Left renal cortex interstitium (tissue), 4 donors: ENCODE measurements around the gene DUSP8. TPM values are rescaled to one million over a fixed set of nuclear protein-coding genes. Genes with fewer than 3 reads are reported as not detected.
A peak's percentile ranks its signal among the peaks of the same experiment; 100 is the strongest.

Experiments
- DNase-seq, 4 donors: peaks; one replicate each; pipeline ENCODE4 v3.0.0-alpha.2; 2013; ENCODE audit warnings: low read depth in 4 of 4, low spot score in 2 of 4, missing footprints in 1 of 4
- polyA plus RNA-seq, 4 donors: library from polyadenylated mRNA; unstranded; fragments of 120-200 nt; gene quantifications; one replicate each; pipeline ENCODE4 v1.2.1, GENCODE V29; 2013; ENCODE audit not compliant: insufficient read length in 4 of 4

Gene DUSP8
- polyA plus RNA-seq, 4 donors = 2.6 to 5.0 (median 3.6) TPM

DNA sequence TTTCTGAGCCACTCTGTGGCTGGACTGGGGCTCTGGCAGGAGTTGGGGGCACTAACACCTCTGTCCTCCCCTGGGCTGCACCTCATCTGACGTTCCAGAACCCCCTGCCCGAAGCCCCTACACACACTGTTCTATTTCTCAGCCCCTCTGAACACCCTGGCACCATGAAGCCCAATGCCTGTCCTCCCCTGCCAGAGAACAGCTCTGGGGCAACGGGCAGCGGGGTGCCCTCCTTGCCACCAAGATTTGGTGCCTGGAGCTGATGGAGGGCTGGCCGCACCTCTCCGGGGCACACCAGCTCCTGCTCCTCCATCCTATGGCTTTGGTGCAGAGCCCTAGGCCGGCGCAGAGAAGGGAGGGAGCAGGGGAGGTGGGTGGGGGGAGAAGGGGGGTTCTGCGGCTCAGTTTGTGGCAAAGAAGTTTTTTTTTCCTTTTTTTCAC is 16.3 kb downstream of the DUSP8 start:
- no peak for DNase-seq

- no peak for DNase-seq
These were observed 16.9 kb downstream of the DUSP8 start for GRCh38 chr11:1554981-1555712.

DNA sequence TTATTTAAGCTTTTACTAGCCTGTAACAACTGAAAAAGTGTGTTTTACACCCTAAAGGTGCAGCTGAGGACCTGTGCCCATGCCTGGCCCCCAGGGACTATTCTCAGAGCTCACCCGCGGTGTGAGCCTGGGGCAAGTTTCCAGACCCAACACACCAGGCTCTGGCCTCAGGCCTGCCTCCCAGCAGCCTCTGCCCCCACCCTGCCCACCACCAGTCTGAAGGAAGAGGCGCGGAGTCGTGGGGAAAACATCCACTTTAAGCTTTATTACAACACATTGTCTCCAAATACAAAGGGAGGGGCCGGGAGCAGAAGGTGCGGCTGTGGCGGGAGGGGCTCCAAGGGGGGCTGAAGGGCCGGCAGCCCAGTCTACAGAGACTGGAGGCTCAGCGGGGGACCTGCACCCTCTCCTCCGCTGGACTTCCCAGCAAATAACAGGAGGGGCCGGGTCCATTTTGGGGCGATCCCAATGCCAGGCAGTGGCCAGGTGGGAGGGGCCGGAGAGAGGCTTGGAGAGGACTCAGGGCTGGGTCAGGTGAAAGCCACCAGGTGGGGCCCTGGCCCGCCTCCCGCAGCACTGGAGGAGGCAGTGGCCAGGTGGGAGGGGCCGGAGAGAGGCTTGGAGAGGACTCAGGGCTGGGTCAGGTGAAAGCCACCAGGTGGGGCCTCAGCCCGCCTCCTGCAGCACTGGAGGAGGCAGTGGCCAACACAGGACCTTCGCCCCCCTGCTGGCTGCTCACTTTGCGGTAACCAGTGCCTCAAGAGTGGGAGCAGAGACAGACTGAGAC is 18.1 kb downstream of the DUSP8 start:
- no peak for DNase-seq

DNA sequence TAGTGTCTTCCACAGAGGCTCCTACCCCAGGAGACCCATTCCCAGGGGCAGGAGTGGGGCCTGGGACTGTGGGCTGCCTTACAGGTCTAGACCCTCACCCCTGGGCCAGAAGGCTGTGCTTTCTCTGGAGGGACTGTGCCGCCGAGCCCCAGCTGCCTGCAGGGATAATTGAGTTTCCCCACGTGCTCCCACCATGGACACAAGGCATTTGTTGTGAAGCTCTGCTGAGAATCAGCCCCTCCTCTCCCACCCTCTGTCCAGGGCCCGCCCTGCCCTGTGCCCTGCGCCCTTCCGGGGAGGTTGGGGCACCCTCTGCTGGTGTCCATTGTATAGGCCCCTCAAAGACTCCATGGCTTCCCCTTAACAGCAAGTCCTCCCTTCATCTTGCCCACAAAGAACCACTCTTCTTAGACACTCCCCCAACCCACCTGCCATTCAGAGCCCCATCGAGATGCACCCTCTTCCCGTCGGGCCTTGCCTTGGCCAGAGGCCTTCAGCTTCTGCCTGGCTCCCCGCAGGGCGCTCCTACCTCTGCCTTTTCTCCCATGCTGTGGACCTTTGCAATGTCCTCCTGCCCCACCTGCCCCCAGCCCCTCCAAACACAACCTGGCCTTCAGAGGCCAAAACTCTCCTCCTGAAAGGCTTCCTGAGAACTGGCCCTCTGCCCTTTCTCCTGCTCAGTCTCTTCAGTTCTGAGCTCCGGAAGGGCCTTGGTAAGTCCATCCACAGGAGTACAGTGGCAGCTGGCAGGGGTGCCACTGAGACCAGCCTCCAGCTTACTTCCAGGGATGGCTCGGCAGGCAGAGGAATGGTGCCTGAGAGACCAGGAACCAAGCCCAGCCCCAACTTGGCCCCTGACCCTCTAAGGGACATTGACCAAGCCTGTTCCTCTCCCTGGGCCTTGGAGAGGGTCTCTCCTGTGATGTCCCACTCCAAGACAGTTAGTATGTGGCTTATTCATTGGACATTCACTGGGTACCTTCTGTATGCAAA is 22.4 kb downstream of the DUSP8 start:
- DNase-seq = no peak

GRCh38 chr11:1548221-1549070 is 23.6 kb downstream of the DUSP8 start:
- DNase-seq = peak in 1 of 4 donors; percentile 57

- no peak for DNase-seq
These were observed 24.5 kb downstream of the DUSP8 start for GRCh38 chr11:1547467-1548098.

- DNase-seq = no peak
These were observed 25.3 kb downstream of the DUSP8 start for GRCh38 chr11:1546536-1547466.

GRCh38 chr11:1546077-1546535 is 26.0 kb downstream of the DUSP8 start:
- DNase-seq = no peak

DNA sequence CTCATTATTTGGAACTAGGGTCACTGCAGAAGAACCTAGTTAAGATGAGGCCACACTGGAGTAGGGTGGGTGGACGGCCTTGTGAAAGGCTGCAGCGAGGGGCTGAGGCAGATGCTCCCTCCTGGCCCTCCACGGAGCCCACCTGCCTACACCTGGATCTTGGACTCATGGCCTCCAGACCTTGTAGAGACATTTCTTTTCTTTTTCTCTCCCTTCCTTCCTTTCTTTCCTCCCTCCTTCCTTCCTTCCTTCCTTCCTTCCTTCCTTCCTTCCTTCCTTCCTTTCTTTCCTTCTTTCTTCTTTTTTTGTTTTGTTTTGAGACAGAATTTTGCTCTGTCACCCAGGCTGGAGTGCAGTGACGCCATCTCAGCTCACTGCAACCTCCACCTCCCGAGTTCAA is 26.6 kb downstream of the DUSP8 start:
- DNase-seq = no peak

- no peak for DNase-seq
These were observed 27.5 kb downstream of the DUSP8 start for GRCh38 chr11:1544536-1544935.

DNA sequence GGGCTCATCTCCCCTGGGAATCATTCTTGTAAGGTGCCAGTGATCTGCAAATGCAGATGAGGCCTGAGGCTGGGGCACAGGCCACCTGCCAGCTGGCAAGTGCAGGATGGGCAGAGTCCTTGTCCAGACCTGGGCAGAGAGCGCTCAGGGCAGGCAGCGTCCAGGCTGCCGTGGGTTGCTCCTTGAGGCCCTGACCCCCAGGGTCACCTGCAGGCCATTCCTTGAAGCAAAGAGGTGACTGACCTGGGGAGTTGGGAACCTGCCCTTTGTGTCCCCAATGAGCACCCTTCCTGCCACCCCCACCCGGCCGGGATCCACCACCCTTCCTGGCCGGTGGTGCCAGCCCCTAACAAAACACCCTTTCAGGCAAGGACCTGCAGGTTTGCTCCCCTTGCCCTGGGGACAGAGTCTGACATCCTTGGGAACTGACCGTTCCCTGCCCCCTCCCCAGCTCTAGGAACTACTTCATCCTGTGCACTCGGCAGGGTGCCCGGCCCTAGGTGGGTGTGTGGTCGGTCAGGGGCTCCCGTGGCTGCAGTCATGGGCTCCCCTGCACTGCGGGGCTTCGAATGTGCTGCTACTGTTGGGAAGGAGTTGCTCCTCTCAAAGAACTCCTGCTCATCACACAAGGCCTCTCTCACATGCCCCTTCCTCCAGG is 28.3 kb downstream of the DUSP8 start:
- no peak for DNase-seq

- DNase-seq = no peak
These were observed 29.8 kb downstream of the DUSP8 start for GRCh38 chr11:1542267-1542666.

GRCh38 chr11:1541474-1542204 is 30.4 kb downstream of the DUSP8 start:
- no peak for DNase-seq

- no peak for DNase-seq
These were observed 32.0 kb downstream of the DUSP8 start for GRCh38 chr11:1540074-1540473.

DNA sequence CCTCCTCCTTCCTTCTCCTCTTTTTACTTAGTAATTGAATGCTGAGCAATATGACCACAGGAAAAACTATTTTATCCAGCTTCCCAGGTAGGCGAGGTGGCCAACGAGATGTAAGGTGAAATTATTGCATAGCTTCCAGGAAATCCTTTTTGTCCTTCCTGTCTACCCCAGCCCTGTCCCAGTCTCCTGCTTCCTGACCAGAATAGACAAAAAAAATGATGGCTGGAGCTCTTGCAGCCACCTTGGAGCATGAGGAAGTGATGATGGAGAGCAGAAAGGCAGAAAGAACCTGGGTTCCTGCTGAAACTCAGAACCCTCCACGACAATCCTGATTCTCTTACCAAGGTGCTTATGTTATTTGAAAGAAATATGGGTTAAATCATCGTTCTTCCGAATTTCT is 33.9 kb downstream of the DUSP8 start:
- DNase-seq = no peak

DNA sequence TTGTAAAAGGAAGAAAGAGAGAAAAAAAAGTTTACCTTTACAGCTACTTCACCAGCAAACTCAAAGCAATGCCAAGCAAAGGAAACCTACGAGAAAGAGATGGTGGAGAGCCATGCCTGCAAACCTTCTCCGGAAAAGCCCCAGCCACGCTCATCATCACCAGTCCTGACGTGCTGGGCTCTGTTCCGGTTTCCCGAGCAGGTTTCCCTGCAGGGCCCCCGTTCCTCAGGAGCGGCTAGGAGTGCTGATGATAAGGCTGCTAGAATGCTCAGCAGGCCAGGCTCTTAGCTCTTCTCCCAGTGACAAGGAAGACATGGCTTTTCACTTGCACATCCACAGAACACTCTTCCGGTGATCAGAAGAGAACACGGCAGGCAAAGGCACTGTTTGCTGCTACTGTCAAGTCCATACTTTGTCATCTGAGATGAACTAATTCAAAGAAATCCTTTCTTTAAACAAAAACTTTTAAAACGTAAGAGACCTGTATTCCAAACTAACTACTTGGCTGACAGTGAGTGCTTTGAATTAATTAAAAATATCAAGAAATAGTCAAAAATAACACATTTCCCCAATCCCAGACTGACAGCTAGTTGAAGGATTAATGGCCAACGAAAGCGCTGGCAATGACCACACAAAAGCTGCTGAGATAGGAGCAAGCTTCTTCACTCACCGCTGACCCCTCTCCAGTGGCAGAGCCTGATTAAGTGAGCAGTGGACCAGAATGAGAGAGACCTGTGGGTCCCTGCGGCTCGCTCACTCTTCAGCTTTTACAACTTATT is 35.8 kb downstream of the DUSP8 start:
- DNase-seq = no peak
